CD4-positive, CD25-positive, alpha-beta regulatory T cell (primary cell): Measurements from ENCODE around the gene GDPD4. TPM values are rescaled to one million over a fixed set of nuclear protein-coding genes. Genes with fewer than 3 reads are reported as not detected.

Experiments
- ATAC-seq, 2 donors: fragments of 150-1000 bp; cut with Tn5 transposase; one replicate each; pipeline ENCODE4 v1.10.0; 2021; ENCODE audit warnings: low read depth in 2 of 2, moderate number of reproducible peaks in 2 of 2, moderate library complexity in 1 of 2
- DNase-seq, 3 donors: peaks; one replicate each; pipeline versions ENCODE4 v3.0.0 to v3.0.0-alpha.2; 2012 to 2022; ENCODE audit warnings: mixed read lengths in 1 of 3
- H3K27ac ChIP-seq: one replicate; pipeline ENCODE4 v1.7.0; 2013; ENCODE audit warnings: mild to moderate bottlenecking, low read length; ENCODE audit not compliant: insufficient read depth, poor library complexity, severe bottlenecking
- H3K27me3 ChIP-seq: one replicate; pipeline ENCODE4 v1.7.0; 2013; ENCODE audit warnings: low read length; ENCODE audit not compliant: control insufficient read depth, insufficient read depth
- H3K36me3 ChIP-seq: one replicate; pipeline ENCODE4 v1.7.0; 2013; ENCODE audit warnings: mild to moderate bottlenecking, low read length, moderate library complexity; ENCODE audit not compliant: control insufficient read depth, insufficient read depth
- H3K4me1 ChIP-seq: 2 replicates; pipeline ENCODE4 v1.7.0; 2013; ENCODE audit warnings: mild to moderate bottlenecking, low read length; ENCODE audit not compliant: insufficient read depth, control insufficient read depth, poor library complexity, severe bottlenecking
- H3K4me3 ChIP-seq: one replicate; pipeline ENCODE4 v1.7.0; 2013; ENCODE audit warnings: low read depth, mild to moderate bottlenecking, low read length, moderate library complexity
- H3K9me3 ChIP-seq, 2 experiments: 1 replicate in 1 of 2; 2 replicates in 1 of 2; pipeline ENCODE4 v1.7.0; 2013; ENCODE audit warnings: low read length in 2 of 2, mild to moderate bottlenecking in 1 of 2, moderate library complexity in 1 of 2; ENCODE audit not compliant: control insufficient read depth in 2 of 2
- H3K27ac Mint-ChIP-seq, 3 donors: one replicate each; pipeline ENCODE4 v1.8.0; 2020 to 2022; ENCODE audit warnings: mild to moderate bottlenecking in 3 of 3, mixed read lengths in 3 of 3, moderate library complexity in 2 of 3
- H3K27me3 Mint-ChIP-seq: one replicate; pipeline ENCODE4 v1.8.0; 2022; ENCODE audit warnings: mild to moderate bottlenecking, mixed read lengths
- H3K36me3 Mint-ChIP-seq: one replicate; pipeline ENCODE4 v1.8.0; 2020; ENCODE audit warnings: mixed read lengths
- H3K4me1 Mint-ChIP-seq, 4 donors: one replicate each; pipeline ENCODE4 v1.8.0; 2020 to 2022; ENCODE audit warnings: mixed read lengths in 4 of 4, mild to moderate bottlenecking in 1 of 4
- H3K4me3 Mint-ChIP-seq, 4 donors: one replicate each; pipeline ENCODE4 v1.8.0; 2020 to 2022; ENCODE audit warnings: mild to moderate bottlenecking in 4 of 4, mixed read lengths in 4 of 4, moderate library complexity in 3 of 4
- H3K9me3 Mint-ChIP-seq, 7 donors: one replicate each; pipeline ENCODE4 v1.8.0; 2020 to 2022; ENCODE audit warnings: mixed read lengths in 7 of 7, mild to moderate bottlenecking in 3 of 7, moderate library complexity in 2 of 7
- polyA plus RNA-seq, 4 donors: library from polyadenylated mRNA; unstranded; fragments of 300-500 nt; fragmentation: Illumina TruSeq; gene quantifications; one replicate each; pipeline ENCODE4 v1.2.3, GENCODE V29; 2021
- total RNA-seq: library from RNA; stranded (reverse); gene quantifications from one replicate; pipeline ENCODE4 v1.2.3, GENCODE V29; 2022

Gene GDPD4
- total and polyA plus RNA-seq, 5 donors from 2014 or later = not detected

DNA sequence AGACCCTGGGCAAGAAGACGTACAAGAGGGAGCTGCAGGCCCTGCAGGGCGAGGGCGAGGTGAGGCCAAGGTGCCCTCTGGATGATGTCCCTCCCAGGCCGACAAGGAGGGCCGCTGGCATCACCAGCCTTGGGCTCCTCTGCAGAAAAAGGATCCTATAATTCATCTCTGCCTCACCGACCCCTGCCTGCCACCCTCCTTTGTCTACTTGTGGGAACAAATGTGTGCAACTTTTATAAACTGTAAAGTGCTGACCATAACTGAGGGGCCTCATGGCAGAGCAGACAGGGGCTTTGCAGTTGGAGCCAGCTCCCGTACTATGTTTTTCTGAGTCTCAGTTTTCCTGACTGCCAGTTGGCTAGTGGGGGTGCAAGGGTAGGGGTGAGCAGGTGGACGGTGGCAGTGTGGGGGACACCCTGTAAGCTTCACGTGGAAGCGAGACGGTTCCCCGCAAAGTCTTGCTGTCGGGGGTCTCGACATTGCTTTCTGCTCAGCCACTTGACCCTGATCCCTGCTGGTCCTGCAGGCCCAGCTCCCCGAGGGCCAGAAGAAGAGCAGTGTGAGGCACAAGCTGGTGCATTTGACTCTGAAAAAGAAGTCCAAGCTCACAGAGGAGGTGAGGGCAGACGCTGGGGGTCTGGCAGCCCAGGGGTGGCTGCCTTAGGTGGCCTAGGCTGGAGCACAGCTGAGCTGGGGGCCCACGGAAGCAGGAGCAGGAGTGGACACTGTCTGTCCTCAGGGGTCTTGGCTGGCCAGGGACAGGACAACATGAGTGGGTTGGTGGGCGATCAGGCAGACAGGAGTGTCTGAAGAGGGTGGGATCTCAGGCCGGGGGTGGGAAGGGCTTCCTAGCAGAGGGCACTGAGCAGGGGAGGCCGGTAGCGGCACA, 118.7 kb downstream of the GDPD4 start:
- DNase-seq = no peak
- Mint-ChIP-seq H3K9me3 (peaks cover 0 to 3% (median 0%) of the 10 kb centered on the region in 7 donors), H3K4me1 (peaks cover 0 to 7% (median 3%) of the 10 kb centered on the region in 4 donors), H3K4me3 (no peak overlapping the region), H3K27me3 (no peaks in the 10 kb centered on the region), H3K27ac (no peak overlapping the region), H3K36me3 (no peaks in the 10 kb centered on the region)
- no peak for ATAC-seq
- no peak overlapping the region for H3K27ac ChIP-seq
- no peaks in the 10 kb centered on the region for H3K9me3 ChIP-seq
- H3K4me1 ChIP-seq = no peaks in the 10 kb centered on the region
- H3K36me3 ChIP-seq = no peaks in the 10 kb centered on the region
- H3K4me3 ChIP-seq = no peak overlapping the region
- H3K27me3 ChIP-seq = no peaks in the 10 kb centered on the region

DNA sequence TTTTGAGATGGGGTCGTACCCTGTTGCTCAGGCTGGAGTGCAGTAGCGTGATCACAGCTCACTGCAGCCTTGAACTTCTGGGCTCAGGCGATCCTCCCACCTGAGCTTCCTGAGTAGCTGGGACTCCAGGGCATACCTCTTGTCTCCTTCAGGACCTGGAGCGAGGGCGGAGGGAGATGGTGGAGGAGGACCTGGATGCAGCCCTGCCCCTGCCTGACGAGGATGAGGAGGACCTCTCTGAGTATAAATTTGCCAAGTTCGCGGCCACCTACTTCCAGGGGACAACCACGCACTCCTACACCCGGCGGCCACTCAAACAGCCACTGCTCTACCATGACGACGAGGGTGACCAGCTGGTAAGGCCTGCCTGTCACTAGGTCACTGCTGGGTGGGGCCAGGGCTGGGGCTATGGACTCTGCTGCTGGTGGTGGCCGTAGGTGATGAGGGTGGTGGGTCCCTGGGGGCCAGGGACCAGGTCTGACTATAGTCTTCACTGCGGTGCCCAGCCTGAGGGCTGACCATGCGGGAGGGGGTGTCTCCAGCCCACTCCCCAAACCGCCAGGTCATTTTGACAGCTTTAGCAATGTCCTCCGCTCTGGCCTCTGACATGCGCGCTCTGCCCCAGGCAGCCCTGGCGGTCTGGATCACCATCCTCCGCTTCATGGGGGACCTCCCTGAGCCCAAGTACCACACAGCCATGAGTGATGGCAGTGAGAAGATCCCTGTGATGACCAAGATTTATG, 119.5 kb downstream of the GDPD4 start:
- no peaks in the 10 kb centered on the region for H3K4me1 ChIP-seq
- H3K27ac Mint-ChIP-seq = no peak overlapping the region
- no peaks in the 10 kb centered on the region for H3K36me3 Mint-ChIP-seq
- no peak overlapping the region for H3K4me3 Mint-ChIP-seq
- DNase-seq = no peak
- H3K9me3 Mint-ChIP-seq = peaks cover 0 to 3% (median 0%) of the 10 kb centered on the region in 7 donors
- H3K4me1 Mint-ChIP-seq = peaks cover 0 to 3% (median 1%) of the 10 kb centered on the region in 4 donors
- no peaks in the 10 kb centered on the region for H3K27me3 Mint-ChIP-seq
- H3K27me3 ChIP-seq = no peaks in the 10 kb centered on the region
- H3K4me3 ChIP-seq = no peak overlapping the region
- ATAC-seq = no peak
- H3K9me3 ChIP-seq = no peaks in the 10 kb centered on the region
- no peak overlapping the region for H3K27ac ChIP-seq
- no peaks in the 10 kb centered on the region for H3K36me3 ChIP-seq

DNA sequence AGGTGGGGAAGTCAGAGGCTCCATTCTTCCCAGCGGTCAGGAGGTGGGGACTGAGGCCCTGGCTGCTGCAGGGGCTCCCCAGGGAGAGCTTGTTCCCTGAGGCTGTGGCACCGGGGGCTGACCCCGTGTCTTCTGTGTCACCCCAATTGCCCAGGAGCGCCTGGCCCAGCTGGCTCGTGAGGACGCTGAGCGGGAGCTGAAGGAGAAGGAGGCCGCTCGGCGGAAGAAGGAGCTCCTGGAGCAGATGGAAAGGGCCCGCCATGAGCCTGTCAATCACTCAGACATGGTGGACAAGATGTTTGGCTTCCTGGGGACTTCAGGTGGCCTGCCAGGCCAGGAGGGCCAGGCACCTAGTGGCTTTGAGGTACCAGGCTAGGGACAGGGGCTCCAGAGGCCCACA, 120.3 kb downstream of the GDPD4 start:
- no peaks in the 10 kb centered on the region for H3K27me3 ChIP-seq
- Mint-ChIP-seq H3K9me3 (peaks cover 0 to 3% (median 0%) of the 10 kb centered on the region in 7 donors), H3K27me3 (no peaks in the 10 kb centered on the region), H3K36me3 (no peaks in the 10 kb centered on the region), H3K4me3 (no peak overlapping the region), H3K27ac (no peak overlapping the region), H3K4me1 (no peaks in the 10 kb centered on the region)
- H3K9me3 ChIP-seq = no peaks in the 10 kb centered on the region
- no peaks in the 10 kb centered on the region for H3K36me3 ChIP-seq
- no peak for DNase-seq
- H3K4me3 ChIP-seq = no peak overlapping the region
- ATAC-seq = no peak
- H3K27ac ChIP-seq = no peak overlapping the region
- H3K4me1 ChIP-seq = no peaks in the 10 kb centered on the region

DNA sequence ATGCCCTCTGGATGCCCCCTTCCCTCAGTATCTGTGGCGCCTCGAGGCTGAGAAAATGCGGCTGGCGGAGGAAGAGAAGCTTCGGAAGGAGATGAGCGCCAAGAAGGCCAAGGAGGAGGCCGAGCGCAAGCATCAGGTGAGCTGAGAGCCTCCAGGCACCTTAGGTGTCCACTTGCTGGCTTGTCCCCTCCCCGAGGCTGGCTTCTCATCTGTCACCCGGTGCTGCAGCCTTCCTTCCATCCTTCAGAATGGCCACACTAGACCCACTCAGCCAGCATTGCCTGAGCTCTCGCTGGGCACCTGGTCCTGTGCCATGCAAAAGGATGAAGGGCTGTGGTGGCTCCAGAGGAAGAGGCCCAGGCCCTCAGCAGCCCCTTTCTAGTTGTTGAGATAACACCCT, 121.1 kb downstream of the GDPD4 start:
- Histone ChIP-seq H3K4me3 (no peak overlapping the region), H3K27me3 (no peaks in the 10 kb centered on the region), H3K36me3 (no peaks in the 10 kb centered on the region), H3K27ac (no peak overlapping the region), H3K9me3 (no peaks in the 10 kb centered on the region), H3K4me1 (no peaks in the 10 kb centered on the region)
- ATAC-seq = no peak
- H3K4me3 Mint-ChIP-seq = no peak overlapping the region
- H3K27ac Mint-ChIP-seq = no peak overlapping the region
- H3K27me3 Mint-ChIP-seq = no peaks in the 10 kb centered on the region
- DNase-seq = no peak
- H3K4me1 Mint-ChIP-seq = no peaks in the 10 kb centered on the region
- H3K9me3 Mint-ChIP-seq = peaks cover 0 to 3% (median 0%) of the 10 kb centered on the region in 7 donors
- H3K36me3 Mint-ChIP-seq = no peaks in the 10 kb centered on the region

DNA sequence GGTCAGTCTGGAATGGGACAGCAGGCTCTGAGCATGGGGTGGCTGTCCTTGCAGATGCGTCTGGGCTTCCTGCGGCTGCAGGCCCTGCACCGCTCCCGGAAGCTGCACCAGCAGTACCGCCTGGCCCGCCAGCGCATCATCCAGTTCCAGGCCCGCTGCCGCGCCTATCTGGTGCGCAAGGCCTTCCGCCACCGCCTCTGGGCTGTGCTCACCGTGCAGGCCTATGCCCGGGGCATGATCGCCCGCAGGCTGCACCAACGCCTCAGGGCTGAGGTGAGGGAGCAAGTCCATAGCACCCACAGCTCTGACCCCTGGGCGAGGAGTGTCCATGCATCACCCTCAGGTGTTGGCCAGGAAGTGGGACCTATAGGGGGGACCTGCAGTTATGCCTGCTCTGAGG, 121.8 kb downstream of the GDPD4 start:
- Histone ChIP-seq H3K36me3 (no peaks in the 10 kb centered on the region), H3K9me3 (no peaks in the 10 kb centered on the region), H3K27me3 (no peaks in the 10 kb centered on the region), H3K4me3 (no peak overlapping the region), H3K27ac (no peak overlapping the region), H3K4me1 (no peaks in the 10 kb centered on the region)
- Mint-ChIP-seq H3K9me3 (peaks cover 0 to 3% (median 0%) of the 10 kb centered on the region in 7 donors), H3K27me3 (no peaks in the 10 kb centered on the region), H3K4me1 (no peaks in the 10 kb centered on the region), H3K36me3 (no peaks in the 10 kb centered on the region), H3K27ac (no peak overlapping the region), H3K4me3 (no peak overlapping the region)
- ATAC-seq (no peak), DNase-seq (no peak)

DNA sequence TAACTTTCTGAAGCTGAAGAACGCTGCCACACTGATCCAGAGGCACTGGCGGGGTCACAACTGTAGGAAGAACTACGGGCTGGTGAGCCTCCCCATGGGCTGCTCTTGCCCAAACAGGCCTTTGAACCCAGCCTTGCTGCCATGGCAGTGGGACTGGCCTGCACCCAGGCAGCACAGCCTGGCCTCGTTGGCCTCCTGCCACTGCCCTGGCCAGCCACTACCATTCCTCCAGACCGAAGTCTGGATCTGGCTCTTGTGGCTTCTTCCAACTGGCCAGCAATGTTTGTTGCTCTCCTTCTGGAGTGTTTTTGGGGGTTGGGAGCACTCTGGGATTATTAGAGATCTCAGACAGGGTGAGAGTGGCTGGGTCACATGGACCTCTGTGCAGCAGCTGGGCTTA, 122.4 kb downstream of the GDPD4 start:
- Mint-ChIP-seq H3K9me3 (peaks cover 0 to 3% (median 0%) of the 10 kb centered on the region in 7 donors), H3K4me1 (no peaks in the 10 kb centered on the region), H3K36me3 (no peaks in the 10 kb centered on the region), H3K4me3 (no peak overlapping the region), H3K27me3 (no peaks in the 10 kb centered on the region), H3K27ac (no peak overlapping the region)
- Histone ChIP-seq H3K9me3 (no peaks in the 10 kb centered on the region), H3K4me3 (no peak overlapping the region), H3K4me1 (no peaks in the 10 kb centered on the region), H3K27me3 (no peaks in the 10 kb centered on the region), H3K27ac (no peak overlapping the region), H3K36me3 (no peaks in the 10 kb centered on the region)
- DNase-seq (no peak), ATAC-seq (no peak)

DNA sequence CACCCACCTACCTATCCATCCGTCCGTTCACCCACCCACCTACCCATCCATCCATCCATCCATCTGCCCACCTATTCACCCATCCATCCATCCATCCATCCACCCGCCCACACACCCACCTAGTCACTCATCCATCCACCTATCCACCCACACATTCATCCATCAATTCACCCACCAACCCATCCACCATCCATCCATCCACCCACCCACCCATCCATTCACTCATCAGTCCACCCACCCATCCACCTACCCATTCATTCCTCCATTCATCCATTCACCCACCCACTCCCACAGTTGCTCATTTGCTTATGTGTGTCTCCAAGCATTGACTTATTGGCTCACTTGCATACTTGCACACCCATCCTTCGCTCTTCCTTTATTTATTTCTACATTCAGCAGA, 123.3 kb downstream of the GDPD4 start:
- no peaks in the 10 kb centered on the region for H3K27me3 Mint-ChIP-seq
- Histone ChIP-seq H3K27ac (no peak overlapping the region), H3K4me3 (no peak overlapping the region), H3K27me3 (no peaks in the 10 kb centered on the region), H3K36me3 (no peaks in the 10 kb centered on the region), H3K4me1 (no peaks in the 10 kb centered on the region), H3K9me3 (no peaks in the 10 kb centered on the region)
- H3K4me3 Mint-ChIP-seq = no peak overlapping the region
- ATAC-seq (no peak), DNase-seq (no peak)
- no peaks in the 10 kb centered on the region for H3K4me1 Mint-ChIP-seq
- H3K9me3 Mint-ChIP-seq = peaks cover 0 to 3% (median 0%) of the 10 kb centered on the region in 7 donors
- H3K36me3 Mint-ChIP-seq = no peaks in the 10 kb centered on the region
- H3K27ac Mint-ChIP-seq = no peak overlapping the region
